Activated T-cell treated with anti-CD3 and anti-CD28 coated beads, Interleukin-2, amount 50 U/mL, for 48 hours (primary cell): ENCODE measurements around the gene NR3C1.

Experiments used
- DNase-seq, 2 experiments: peaks; one replicate each; pipeline ENCODE4 v3.0.0-alpha.2; 2020

NR3C1 gene

GRCh38 chr5:143228597-143229293, 174.7 kb downstream of the NR3C1 start:
- peak; percentile 40 to 42 for DNase-seq
